HG02870 (cell line): ENCODE data around the gene CCDC24.

Experiments used
- ATAC-seq: cut with Tn5 transposase; IDR thresholded peaks from one replicate; pipeline ENCODE4 v1.9.1; 2021; ENCODE audit warnings: mild to moderate bottlenecking, moderate library complexity; ENCODE audit not compliant: unreplicated experiment

The CCDC24 gene

DNA sequence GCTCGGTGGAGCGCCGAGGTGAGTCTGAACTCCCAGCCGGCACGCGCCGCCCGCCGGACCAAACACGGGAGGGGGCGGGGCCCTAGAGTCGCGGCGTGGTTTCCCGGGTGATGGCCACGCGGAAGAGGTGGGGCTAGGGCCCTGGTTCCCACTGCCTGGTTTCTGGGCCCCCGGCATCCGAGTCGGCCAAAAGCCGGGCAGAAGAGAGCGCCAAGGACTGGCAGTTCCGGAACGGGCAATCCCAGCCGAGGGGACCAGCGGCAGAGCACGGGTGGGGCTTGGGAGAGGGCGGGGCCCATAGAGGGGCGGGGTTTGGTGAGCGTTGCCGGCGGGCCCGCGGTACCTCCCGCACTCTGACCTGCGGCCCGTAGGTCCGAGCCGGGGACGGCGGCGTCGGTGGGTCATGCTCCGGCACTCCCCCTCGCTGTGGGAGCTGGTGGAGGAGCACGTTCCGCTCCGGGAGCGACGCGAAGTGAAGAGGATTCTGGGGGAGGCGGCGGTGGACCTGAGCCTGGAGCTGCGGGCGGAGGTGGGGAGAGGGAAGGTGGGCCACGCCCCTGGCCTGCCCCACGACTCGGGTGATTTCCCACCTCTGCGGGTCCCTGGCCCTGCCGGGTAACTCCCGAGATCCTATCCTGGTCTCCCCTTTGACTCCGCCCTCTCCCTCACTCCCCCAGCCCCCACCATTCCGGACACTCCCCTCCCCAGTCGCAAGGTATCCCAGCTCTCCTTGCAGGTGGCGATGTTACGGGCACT lies at the start of gene CCDC24:
TSS of gene CCDC24 (plus strand) at position 124 of the 756 bp plus-strand sequence. CDS start at position 404, 280 bp downstream.
- ATAC-seq = peak; percentile 67

DNA sequence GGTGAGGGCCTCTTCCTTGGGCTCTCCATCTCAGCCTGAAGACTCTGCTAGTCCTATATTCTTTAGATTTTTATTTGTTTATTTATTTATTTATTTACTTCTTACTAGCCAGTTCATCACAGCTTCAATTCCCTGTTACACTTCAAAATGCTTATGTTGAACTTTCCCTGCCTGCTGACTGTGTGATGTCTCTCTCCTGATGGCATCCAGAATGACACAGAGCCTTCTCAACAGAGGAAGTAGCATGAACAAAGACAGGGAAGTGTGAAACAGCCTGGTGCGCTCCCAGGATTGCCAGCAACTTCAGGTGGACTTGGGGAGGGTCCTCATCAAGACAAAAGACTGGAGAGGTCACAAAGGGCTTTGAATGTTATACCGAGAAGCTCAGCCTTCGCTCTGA lies 49.0 kb upstream of the CCDC24 start:
- ATAC-seq = no peak

GRCh38 chr1:43944860-43945259 lies 46.5 kb upstream of the CCDC24 start:
- ATAC-seq = no peak

GRCh38 chr1:43945674-43946235 lies 45.6 kb upstream of the CCDC24 start:
- no peak for ATAC-seq

- ATAC-seq = peak; percentile 91
Measured at GRCh38 chr1:43946236-43947060, 45.0 kb upstream of the CCDC24 start, which contains the start of gene IPO13. Gene IPO13 (plus strand): TSS chr1:43946950. CDS start chr1:43947601, 651 bp downstream.

- ATAC-seq = no peak
Measured at GRCh38 chr1:43947061-43947873, 44.1 kb upstream of the CCDC24 start.

DNA sequence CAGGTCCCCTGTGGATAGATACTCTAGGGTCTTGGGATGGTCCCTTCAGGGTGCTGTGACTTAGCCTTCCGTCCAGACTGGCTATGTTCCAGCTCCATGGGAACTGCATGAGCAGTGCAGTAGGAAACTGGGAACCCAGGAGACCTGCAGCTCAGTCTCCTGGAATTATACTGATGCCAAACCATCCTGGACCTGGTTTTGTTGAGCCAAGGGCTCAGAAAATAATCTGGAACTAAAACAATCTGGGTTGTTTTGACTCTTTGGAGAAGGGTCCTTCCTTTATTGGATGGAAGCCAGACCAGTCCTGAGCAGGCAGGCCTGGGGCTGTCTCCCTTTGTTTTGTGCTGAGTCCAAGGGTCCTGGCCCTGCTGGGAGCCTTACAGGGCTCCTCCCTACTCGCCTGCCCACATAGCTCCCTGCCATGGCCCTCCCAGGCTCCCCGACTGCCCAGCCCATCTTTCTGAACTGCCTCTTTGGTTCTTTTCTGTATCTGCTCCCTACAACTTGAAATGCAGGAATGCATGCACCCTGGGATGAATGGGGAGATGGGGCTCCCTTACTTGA lies 43.4 kb upstream of the CCDC24 start:
- no peak for ATAC-seq

DNA sequence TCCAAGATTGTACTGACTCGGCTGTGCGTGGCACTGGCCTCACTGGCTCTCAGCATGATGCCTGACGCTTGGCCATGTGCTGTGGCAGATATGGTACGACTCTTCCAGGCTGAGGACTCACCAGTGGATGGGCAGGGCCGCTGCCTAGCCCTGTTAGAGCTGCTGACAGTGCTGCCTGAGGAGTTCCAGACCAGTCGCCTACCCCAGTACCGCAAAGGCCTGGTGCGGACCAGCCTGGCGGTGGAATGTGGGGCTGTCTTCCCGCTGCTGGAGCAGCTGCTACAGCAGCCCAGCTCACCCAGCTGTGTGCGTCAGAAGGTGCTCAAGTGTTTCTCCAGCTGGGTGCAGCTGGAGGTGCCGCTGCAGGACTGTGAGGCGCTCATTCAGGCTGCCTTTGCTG lies 41.7 kb upstream of the CCDC24 start:
- no peak for ATAC-seq

- no peak for ATAC-seq
Measured at GRCh38 chr1:43951021-43951985, 40.1 kb upstream of the CCDC24 start.

DNA sequence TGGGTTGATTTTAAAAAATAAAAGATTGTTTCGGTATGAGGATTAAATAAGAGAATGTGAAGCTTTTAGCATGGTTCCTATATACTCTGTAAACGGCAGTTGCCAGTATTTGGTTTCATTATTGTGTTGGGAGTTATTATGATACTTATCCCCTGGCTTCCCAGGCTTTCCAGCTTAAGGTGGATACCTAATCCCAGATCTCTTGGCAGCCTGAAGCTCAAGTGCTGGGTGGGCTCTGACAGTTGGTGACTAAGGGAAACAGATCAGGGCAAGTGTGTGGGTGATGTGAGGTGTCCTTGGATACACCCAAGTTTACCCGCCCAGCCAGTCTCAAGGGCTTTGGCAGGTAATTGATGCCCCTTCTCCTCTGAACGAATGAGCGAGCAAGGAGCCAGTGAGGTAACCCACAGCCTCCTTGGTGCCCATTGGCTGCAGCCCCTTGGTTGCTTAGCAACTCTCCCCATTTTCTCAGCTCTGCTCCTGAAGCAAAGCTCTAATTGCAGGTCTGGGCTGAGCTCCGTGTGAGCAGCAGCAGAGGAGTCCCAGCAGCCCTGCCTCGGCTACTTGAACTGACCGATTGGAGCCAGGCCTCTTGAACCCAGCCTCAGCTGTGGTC lies 38.6 kb upstream of the CCDC24 start:
- no peak for ATAC-seq

GRCh38 chr1:43953361-43953760 lies 38.0 kb upstream of the CCDC24 start:
- no peak for ATAC-seq

DNA sequence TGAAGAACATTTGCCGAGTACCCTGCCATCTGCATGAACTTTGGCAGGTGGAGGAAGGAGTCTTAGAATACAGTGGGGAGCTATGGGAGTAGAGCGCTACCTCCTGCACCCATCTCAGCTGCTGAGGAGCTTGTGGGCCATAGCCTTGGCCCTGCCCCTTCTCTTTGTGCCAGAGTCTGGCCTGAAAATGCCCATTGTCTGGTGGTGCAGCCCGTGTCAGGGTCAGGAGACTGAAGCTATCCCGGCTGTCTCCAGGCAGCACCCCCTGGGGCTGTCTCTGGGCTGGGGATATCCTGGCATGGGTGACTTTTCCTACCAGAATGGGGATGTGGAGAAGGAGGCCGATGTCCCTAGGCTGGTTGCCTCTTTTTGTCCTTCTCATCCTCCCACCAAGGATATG lies 37.4 kb upstream of the CCDC24 start:
- ATAC-seq = no peak

DNA sequence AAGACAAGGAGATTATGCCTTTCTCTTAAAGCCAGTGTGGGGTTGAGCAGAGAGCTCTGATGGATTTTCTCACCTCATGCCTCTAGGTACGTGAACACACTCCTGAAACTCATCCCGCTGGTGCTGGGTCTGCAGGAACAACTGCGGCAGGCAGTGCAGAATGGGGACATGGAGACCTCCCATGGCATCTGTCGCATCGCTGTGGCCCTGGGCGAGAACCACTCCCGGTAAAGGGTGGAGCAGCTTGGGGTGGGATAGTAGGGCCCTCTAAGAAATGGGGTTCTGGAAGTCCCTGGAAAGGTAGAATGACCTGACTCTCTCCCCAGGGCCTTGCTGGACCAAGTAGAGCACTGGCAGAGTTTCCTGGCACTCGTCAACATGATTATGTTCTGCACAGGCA lies 35.2 kb upstream of the CCDC24 start:
- ATAC-seq = no peak

DNA sequence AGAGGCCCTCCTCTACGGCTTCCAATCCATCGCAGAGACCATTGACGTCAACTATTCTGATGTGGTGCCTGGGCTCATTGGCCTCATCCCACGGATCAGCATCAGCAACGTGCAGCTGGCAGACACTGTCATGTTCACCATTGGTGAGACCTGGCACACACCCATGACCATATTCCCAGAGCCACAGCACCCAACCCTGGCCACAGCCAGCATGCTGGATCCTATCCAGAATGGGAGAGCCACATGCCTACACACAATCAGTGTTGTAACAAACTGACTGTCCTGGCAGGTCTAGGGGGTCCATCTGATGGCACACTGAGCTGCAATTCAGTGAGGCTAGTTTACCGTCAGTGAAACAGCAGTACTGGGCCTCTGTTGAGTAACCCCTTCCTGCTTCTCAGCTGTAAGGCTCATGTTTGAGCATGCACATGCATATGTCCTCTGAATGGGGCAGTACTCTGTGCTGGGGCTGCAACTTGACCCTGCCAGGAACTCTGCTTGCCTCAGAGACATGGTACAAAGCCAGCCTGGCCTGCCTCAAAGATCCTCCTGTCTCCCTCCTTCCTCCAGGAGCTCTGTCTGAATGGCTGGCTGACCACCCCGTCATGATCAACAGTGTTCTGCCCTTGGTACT lies 33.9 kb upstream of the CCDC24 start:
- no peak for ATAC-seq

GRCh38 chr1:43958351-43959255 lies 32.8 kb upstream of the CCDC24 start:
- ATAC-seq = no peak

- no peak for ATAC-seq
Measured at GRCh38 chr1:43960798-43961197, 30.6 kb upstream of the CCDC24 start.

DNA sequence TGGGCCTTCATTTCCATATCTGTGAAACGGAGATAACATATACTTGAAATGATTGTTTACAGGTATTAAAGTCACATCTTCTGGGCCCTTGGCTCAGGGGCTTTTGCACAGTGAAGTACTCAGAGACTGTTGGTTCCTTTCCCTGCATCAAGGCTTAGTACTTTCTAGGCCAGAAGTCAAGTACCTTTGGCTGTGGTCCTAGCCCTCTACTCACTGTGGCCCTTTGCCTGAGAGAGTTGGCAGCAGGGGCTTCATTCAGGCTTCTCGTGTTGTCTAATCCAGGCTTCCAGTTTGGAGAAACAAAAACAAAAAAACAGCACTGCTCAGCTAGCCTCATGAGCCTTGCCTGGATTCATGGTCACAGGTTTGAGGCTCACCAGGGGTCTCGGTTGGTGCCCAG lies 29.7 kb upstream of the CCDC24 start:
- no peak for ATAC-seq
